HT1080 (cell line): ENCODE measurements around the gene MAP2K7. TPM values are rescaled to one million over a fixed set of nuclear protein-coding genes. Genes with fewer than 3 reads are reported as not detected.
"Not testable (repeated sequence)": the region's sequence is repeated elsewhere in the genome, so short reads cannot be mapped to it uniquely, and the experiment has no call there.

Experiments
- DNase-seq: peaks from one replicate; pipeline ENCODE4 v3.0.0-alpha.2; 2015; ENCODE audit warnings: low read depth
- total RNA-seq: library from RNA; depleted of rRNA; stranded (reverse); fragments of >200 nt; shearing (Covaris generic); gene quantifications from 2 replicates; pipeline ENCODE4 v1.2.3, GENCODE V29; 2014; rRNA removed

The MAP2K7 gene
- total RNA-seq, 1 experiment from 2014 or later: 22.0 TPM

DNA sequence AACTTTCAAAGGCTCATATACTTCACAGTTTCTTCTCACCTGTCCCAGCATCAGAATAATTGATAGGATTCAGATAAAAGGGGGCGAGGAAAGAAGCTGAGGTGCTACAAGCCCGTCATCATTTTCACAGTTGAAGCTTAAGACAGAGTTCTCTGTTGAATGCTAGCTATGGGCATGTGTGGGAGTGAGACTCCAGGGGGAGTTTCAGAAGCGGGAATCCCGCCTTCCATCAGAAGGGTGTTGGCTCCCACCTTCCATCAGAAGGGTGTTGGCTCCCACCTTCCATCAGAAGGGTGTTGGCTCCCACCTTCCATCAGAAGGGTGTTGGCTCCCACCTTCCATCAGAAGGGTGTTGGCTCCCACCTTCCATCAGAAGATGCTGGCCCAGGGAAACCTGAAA lies 57.4 kb downstream of the MAP2K7 start:
- not testable (repeated sequence) for DNase-seq

DNA sequence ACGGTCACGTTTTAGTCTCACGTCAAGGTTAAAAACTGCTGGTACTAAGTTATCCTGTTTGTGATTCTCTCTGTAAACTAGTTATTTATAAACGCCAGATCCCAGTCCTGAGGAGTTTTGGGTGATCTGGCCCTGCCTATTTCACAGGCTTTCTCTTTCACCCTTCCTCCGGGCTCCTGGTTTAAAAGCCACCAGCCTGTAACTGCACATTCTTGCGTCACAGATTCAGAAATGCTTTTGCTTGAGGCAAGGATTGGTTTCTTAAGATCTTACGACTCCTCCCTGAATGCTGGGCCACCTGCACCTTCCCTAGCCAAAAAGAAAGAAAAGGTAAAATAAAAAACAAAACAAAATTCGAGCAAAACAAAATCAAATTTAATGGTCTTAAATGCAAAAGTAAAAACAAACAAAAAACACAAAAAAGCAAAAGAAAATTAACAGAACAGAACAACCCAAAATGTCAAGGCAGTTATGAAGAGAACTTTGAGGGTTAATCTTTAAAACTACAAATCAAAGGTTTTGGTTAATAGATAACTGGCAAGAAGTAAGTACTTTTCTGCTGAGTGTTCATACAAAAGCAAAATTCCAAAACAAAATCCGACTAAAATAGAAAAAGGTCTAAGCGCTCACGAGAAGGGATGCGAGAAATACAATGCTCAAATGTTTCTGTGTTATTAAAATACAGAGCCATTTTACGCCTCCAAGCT lies 58.4 kb downstream of the MAP2K7 start:
- DNase-seq: no peak

DNA sequence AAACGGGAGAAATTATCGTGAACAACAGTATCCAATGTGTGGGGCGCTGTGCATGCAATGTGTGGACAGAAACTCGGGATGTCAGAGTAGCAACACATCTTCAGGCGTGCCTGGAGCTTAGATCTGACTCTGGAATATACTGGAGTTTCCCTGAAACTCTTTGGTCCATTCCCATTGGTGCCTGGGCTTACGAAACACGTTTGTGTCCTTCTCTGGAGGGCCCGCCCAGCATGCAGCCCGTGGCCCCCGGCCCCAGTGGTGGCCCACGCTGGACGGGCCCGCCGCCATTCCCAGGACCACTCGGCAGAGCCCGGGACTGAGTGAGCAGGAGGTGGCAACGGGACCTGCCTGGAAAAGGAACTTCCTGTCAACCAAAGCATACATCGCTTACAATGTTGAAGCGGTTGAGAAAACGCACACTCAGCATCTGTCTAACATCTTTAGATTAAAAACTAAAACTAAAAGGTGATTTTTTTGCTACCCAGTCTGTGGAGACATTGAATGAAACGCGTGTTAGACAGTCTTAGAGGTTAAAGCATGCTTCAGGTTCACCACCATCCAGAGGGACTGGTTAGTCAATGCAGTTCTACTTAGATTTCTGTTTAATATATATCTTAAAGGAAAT lies 59.1 kb downstream of the MAP2K7 start:
- DNase-seq: no peak

DNA sequence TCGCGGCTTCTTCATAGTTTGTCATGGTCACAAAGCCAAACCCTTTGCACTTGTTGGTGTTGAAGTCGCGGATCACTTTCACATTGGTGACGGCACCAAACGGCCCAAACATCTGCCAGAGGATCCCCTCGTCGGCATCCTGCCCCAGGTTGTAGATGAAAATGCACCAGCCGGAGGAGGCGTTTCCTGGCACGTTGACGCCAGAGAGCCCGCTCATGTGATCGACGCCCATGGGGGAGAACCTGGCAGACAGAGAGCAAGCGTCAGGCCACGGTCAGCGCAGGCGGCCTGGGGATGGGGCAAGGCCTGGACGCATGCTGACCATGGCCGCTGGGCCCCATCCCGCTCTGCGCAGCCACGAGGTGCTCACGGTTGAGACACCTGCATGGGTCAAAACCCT lies 59.9 kb downstream of the MAP2K7 start:
- DNase-seq: no peak

Other genes with a start within 250 kb of the MAP2K7 start
- gene RETN, start 234.8 kb upstream of the MAP2K7 start, total RNA-seq: not detected in 2 replicates
- gene MCEMP1, start 226.8 kb upstream of the MAP2K7 start, total RNA-seq: not detected in 2 replicates
- 62.3 and 98.6 TPM in 2 replicates for gene TRAPPC5, start 223.0 kb upstream of the MAP2K7 start, total RNA-seq
- gene FCER2, start 201.7 kb upstream of the MAP2K7 start, total RNA-seq: not detected in 2 replicates
- gene CLEC4G, start 171.8 kb upstream of the MAP2K7 start, total RNA-seq: not detected in 2 replicates
- gene CD209, start 156.3 kb upstream of the MAP2K7 start, total RNA-seq: not detected in 2 replicates
- gene CLEC4M, start 140.6 kb upstream of the MAP2K7 start, total RNA-seq: not detected in 2 replicates
- 1.3 and 3.2 TPM in 2 replicates for gene EVI5L, start 73.7 kb upstream of the MAP2K7 start, total RNA-seq
- gene PRR36, start 29.5 kb upstream of the MAP2K7 start, total RNA-seq: 0.02 TPM in 1 of 2 replicates, not detected in the other
- 11.7 and 14.2 TPM in 2 replicates for gene LRRC8E, start 15.4 kb upstream of the MAP2K7 start, total RNA-seq
- 0.70 and 2.2 TPM in 2 replicates for gene TGFBR3L, start 11.0 kb downstream of the MAP2K7 start, total RNA-seq
- 33.3 and 42.4 TPM in 2 replicates for gene SNAPC2, start 16.5 kb downstream of the MAP2K7 start, total RNA-seq
- gene CTXN1, start 22.3 kb downstream of the MAP2K7 start, total RNA-seq: 3.1 and 7.0 TPM in 2 replicates
- 70.1 and 89.1 TPM in 2 replicates for gene TIMM44, start 39.8 kb downstream of the MAP2K7 start, total RNA-seq
- gene ELAVL1, start 101.8 kb downstream of the MAP2K7 start, total RNA-seq: 61.1 and 114 TPM in 2 replicates
- not detected in 2 replicates for gene CCL25, start 148.9 kb downstream of the MAP2K7 start, total RNA-seq
- gene FBN3, start 245.7 kb downstream of the MAP2K7 start, total RNA-seq: not detected in 2 replicates